Activated naive CD4-positive, alpha-beta T cell treated with anti-CD3 and anti-CD28 coated beads for 36 hours (primary cell): ENCODE results near the gene ST3GAL6. TPM values are rescaled to one million over a fixed set of nuclear protein-coding genes. Genes with fewer than 3 reads are reported as not detected.
A peak's percentile ranks its signal among the peaks of the same experiment; 100 is the strongest.

Experiments
- CTCF ChIA-PET: fragments of 350-600 bp; sonication (Branson Sonifier 250); formaldehyde crosslinking; loops from one replicate; lab custom pipeline; 2021; ENCODE audit warnings: antibody characterized with exemption; lab: Charles Lee
- DNase-seq: peaks from one replicate; pipeline ENCODE4 v3.0.0-alpha.2; 2020
- H3K27ac Mint-ChIP-seq: one replicate; pipeline ENCODE4 v1.8.0; 2021; ENCODE audit warnings: mild to moderate bottlenecking, mixed read lengths
- H3K27me3 Mint-ChIP-seq: one replicate; pipeline ENCODE4 v1.8.0; 2021; ENCODE audit warnings: low read depth, mixed read lengths
- H3K36me3 Mint-ChIP-seq: one replicate; pipeline ENCODE4 v1.8.0; 2021; ENCODE audit warnings: low read depth, mixed read lengths
- H3K4me1 Mint-ChIP-seq: one replicate; pipeline ENCODE4 v1.8.0; 2021; ENCODE audit warnings: low read depth, mixed read lengths
- H3K4me3 Mint-ChIP-seq: one replicate; pipeline ENCODE4 v1.8.0; 2021; ENCODE audit warnings: mild to moderate bottlenecking, moderate library complexity, mixed read lengths
- H3K9me3 Mint-ChIP-seq: one replicate; pipeline ENCODE4 v1.8.0; 2021; ENCODE audit warnings: mixed read lengths
- intact Hi-C: fragments of 100-400 bp; cut with micrococcal nuclease; formaldehyde crosslinking; loops from one replicate; pipeline ENCODE4 v1.15.1; 2023
- total RNA-seq, 2 experiments: library from RNA; stranded (reverse); gene quantifications; one replicate each; pipeline ENCODE4 v1.2.3, GENCODE V29; 2021

Gene ST3GAL6
- not detected for total RNA-seq

- Mint-ChIP-seq H3K27me3 (peaks cover 13% of the 10 kb centered on the region), H3K4me3 (no peak within 1 kb of the TSS), H3K27ac (no peak within 1 kb of the TSS), H3K36me3 (no peaks in the 10 kb centered on the region), H3K9me3 (no peaks in the 10 kb centered on the region), H3K4me1 (no peaks in the 10 kb centered on the region)
- intact Hi-C loops = no loop called here
- CTCF ChIA-PET = no interaction called here
- no peak for DNase-seq
These were observed at the start of gene ST3GAL6 for GRCh38 chr3:98763076-98763475. Gene ST3GAL6 (plus strand): TSS chr3:98763340. CDS start chr3:98768441, 5,101 bp downstream.

- H3K4me1 Mint-ChIP-seq = no peaks in the 10 kb centered on the region
- no peaks in the 10 kb centered on the region for H3K9me3 Mint-ChIP-seq
- intact Hi-C loops = no loop called here
- H3K36me3 Mint-ChIP-seq = no peaks in the 10 kb centered on the region
- H3K27me3 Mint-ChIP-seq = peaks cover 2% of the 10 kb centered on the region
- CTCF ChIA-PET = no interaction called here
- no peak overlapping the region for H3K4me3 Mint-ChIP-seq
- no peak overlapping the region for H3K27ac Mint-ChIP-seq
- no peak for DNase-seq
These were observed 49.2 kb upstream of the ST3GAL6 start for GRCh38 chr3:98713984-98714383.

- H3K27me3 Mint-ChIP-seq = peaks cover 4% of the 10 kb centered on the region
- no peaks in the 10 kb centered on the region for H3K4me1 Mint-ChIP-seq
- intact Hi-C loops = no loop called here
- CTCF ChIA-PET = no interaction called here
- no peak overlapping the region for H3K27ac Mint-ChIP-seq
- H3K9me3 Mint-ChIP-seq = no peaks in the 10 kb centered on the region
- no peak overlapping the region for H3K4me3 Mint-ChIP-seq
- no peak for DNase-seq
- no peaks in the 10 kb centered on the region for H3K36me3 Mint-ChIP-seq
These were observed 45.6 kb upstream of the ST3GAL6 start for GRCh38 chr3:98717584-98717983.

- Mint-ChIP-seq H3K27ac (no peak overlapping the region), H3K4me1 (no peaks in the 10 kb centered on the region)
These were observed 44.4 kb upstream of the ST3GAL6 start for GRCh38 chr3:98718730-98719129.

GRCh38 chr3:98721776-98722175 lies 41.4 kb upstream of the ST3GAL6 start:
- Mint-ChIP-seq H3K9me3 (no peaks in the 10 kb centered on the region), H3K4me1 (no peaks in the 10 kb centered on the region), H3K27me3 (peaks cover 14% of the 10 kb centered on the region), H3K4me3 (no peak overlapping the region), H3K36me3 (no peaks in the 10 kb centered on the region), H3K27ac (no peak overlapping the region)
- CTCF ChIA-PET = no interaction called here
- intact Hi-C loops = no loop called here
- DNase-seq = no peak

More at GRCh38 chr3:98718730-98719129, 44.4 kb upstream of the ST3GAL6 start:
- DNase-seq = no peak
- intact Hi-C loops = no loop called here
- CTCF ChIA-PET = interaction anchor here (0.6 kb wide), 1 partner anchor 272 kb away, joined by 3 read pairs; no protein-coding TSS in a partner anchor
- H3K4me3 Mint-ChIP-seq = no peak overlapping the region
- H3K27me3 Mint-ChIP-seq = peaks cover 8% of the 10 kb centered on the region
- H3K9me3 Mint-ChIP-seq = no peaks in the 10 kb centered on the region
- H3K36me3 Mint-ChIP-seq = no peaks in the 10 kb centered on the region

- intact Hi-C loops = no loop called here
- H3K36me3 Mint-ChIP-seq = no peaks in the 10 kb centered on the region
- no peak for DNase-seq
- H3K9me3 Mint-ChIP-seq = no peaks in the 10 kb centered on the region
- CTCF ChIA-PET = no interaction called here
- peaks cover 14% of the 10 kb centered on the region for H3K27me3 Mint-ChIP-seq
- H3K4me3 Mint-ChIP-seq = no peak overlapping the region
- H3K4me1 Mint-ChIP-seq = no peaks in the 10 kb centered on the region
- H3K27ac Mint-ChIP-seq = no peak overlapping the region
These were observed 40.8 kb upstream of the ST3GAL6 start for GRCh38 chr3:98722389-98722788.

GRCh38 chr3:98725352-98725751 lies 37.8 kb upstream of the ST3GAL6 start:
- H3K9me3 Mint-ChIP-seq = no peaks in the 10 kb centered on the region
- intact Hi-C loops = no loop called here
- no peaks in the 10 kb centered on the region for H3K36me3 Mint-ChIP-seq

GRCh38 chr3:98726084-98726483 lies 37.1 kb upstream of the ST3GAL6 start:
- Mint-ChIP-seq H3K4me1 (no peaks in the 10 kb centered on the region), H3K27ac (no peak overlapping the region), H3K36me3 (no peaks in the 10 kb centered on the region), H3K4me3 (no peak overlapping the region), H3K9me3 (no peaks in the 10 kb centered on the region), H3K27me3 (peaks cover 32% of the 10 kb centered on the region)
- no peak for DNase-seq
- intact Hi-C loops = no loop called here
- CTCF ChIA-PET = interaction anchor here (0.6 kb wide), 1 partner anchor 38 kb away, joined by 3 read pairs; no protein-coding TSS in a partner anchor

More at GRCh38 chr3:98725352-98725751, 37.8 kb upstream of the ST3GAL6 start:
- Mint-ChIP-seq H3K4me3 (no peak overlapping the region), H3K27ac (no peak overlapping the region), H3K4me1 (no peaks in the 10 kb centered on the region), H3K27me3 (peaks cover 25% of the 10 kb centered on the region)
- DNase-seq = no peak
- CTCF ChIA-PET = no interaction called here

- CTCF ChIA-PET = no interaction called here
- Mint-ChIP-seq H3K27me3 (peaks cover 39% of the 10 kb centered on the region), H3K4me1 (peaks cover 2% of the 10 kb centered on the region), H3K36me3 (no peaks in the 10 kb centered on the region), H3K27ac (no peak overlapping the region), H3K9me3 (no peaks in the 10 kb centered on the region), H3K4me3 (no peak overlapping the region)
- DNase-seq = no peak
- intact Hi-C loops = no loop called here
These were observed 35.5 kb upstream of the ST3GAL6 start for GRCh38 chr3:98727638-98728037.

- peaks cover 7% of the 10 kb centered on the region for H3K4me1 Mint-ChIP-seq
These were observed 34.5 kb upstream of the ST3GAL6 start for GRCh38 chr3:98728672-98729071.

GRCh38 chr3:98730338-98730737 lies 32.8 kb upstream of the ST3GAL6 start:
- H3K4me1 Mint-ChIP-seq = peaks cover 12% of the 10 kb centered on the region
- H3K27ac Mint-ChIP-seq = no peak overlapping the region
- no peaks in the 10 kb centered on the region for H3K9me3 Mint-ChIP-seq
- intact Hi-C loops = loop anchor here (10.0 kb wide), 1 partner anchor 696 kb away; the partner anchor contains the start of gene GABRR3
- H3K27me3 Mint-ChIP-seq = peaks cover 50% of the 10 kb centered on the region
- CTCF ChIA-PET = no interaction called here
- no peak overlapping the region for H3K4me3 Mint-ChIP-seq
- no peaks in the 10 kb centered on the region for H3K36me3 Mint-ChIP-seq
- DNase-seq = peak; percentile 14

More at GRCh38 chr3:98728672-98729071, 34.5 kb upstream of the ST3GAL6 start:
- CTCF ChIA-PET = no interaction called here
- no peak overlapping the region for H3K4me3 Mint-ChIP-seq
- H3K9me3 Mint-ChIP-seq = no peaks in the 10 kb centered on the region
- no peak for DNase-seq
- H3K27ac Mint-ChIP-seq = no peak overlapping the region
- H3K36me3 Mint-ChIP-seq = no peaks in the 10 kb centered on the region
- peaks cover 41% of the 10 kb centered on the region for H3K27me3 Mint-ChIP-seq
- intact Hi-C loops = no loop called here

- Mint-ChIP-seq H3K27me3 (peaks cover 51% of the 10 kb centered on the region), H3K9me3 (no peaks in the 10 kb centered on the region), H3K4me1 (peaks cover 12% of the 10 kb centered on the region), H3K27ac (no peak overlapping the region), H3K36me3 (no peaks in the 10 kb centered on the region), H3K4me3 (no peak overlapping the region)
- CTCF ChIA-PET = interaction anchor here (0.6 to 0.8 kb wide), 2 partner anchors 47 to 119 kb away, joined by 3 to 7 read pairs; no protein-coding TSS in a partner anchor
- intact Hi-C loops = loop anchor here (10.0 kb wide), 1 partner anchor 696 kb away; the partner anchor contains the start of gene GABRR3
- no peak for DNase-seq
These were observed 32.1 kb upstream of the ST3GAL6 start for GRCh38 chr3:98730886-98731537.
